ENCODE measurements around the gene TSSK6. TPM values are rescaled to one million over a fixed set of nuclear protein-coding genes. Genes with fewer than 3 reads are reported as not detected.

TSSK6 gene
- total and polyA plus RNA-seq, 2 experiments from 2014 or later, result 0.70 to 2.3 TPM

GRCh38 chr19:19531951-19532805, 16.8 kb upstream of the TSSK6 start:
- WGBS, 2 experiments (ENCODE audit: low coverage in 1 of 2, low lambda C conversion rate in 2 of 2, missing lambda C conversion rate in 2 of 2), result 23 to 26% methylated on average over 25 to 45 of the region's 48 CpGs
- H3K9me2 ChIP-seq (ENCODE audit: insufficient read depth), result no peaks in the 10 kb centered on the region
- no peak overlapping the region for H3K4me3 ChIP-seq
- H2AFZ ChIP-seq, result no peak overlapping the region
- H3K36me3 ChIP-seq (ENCODE audit: low read depth), result no peaks in the 10 kb centered on the region
- no peaks in the 10 kb centered on the region for H3K9me3 ChIP-seq (ENCODE audit: low read depth)
- peaks cover 12% of the 10 kb centered on the region for H3F3A ChIP-seq (ENCODE audit: insufficient read depth)
- H3K9ac ChIP-seq, result no peak overlapping the region
- no peak overlapping the region for H3K4me2 ChIP-seq (ENCODE audit: unreplicated experiment)
- H3K27me3 ChIP-seq (replicated peaks; ENCODE audit: insufficient read depth), result no peaks in the 10 kb centered on the region
- TF ChIP-seq EZH2phosphoT487 (IDR thresholded peaks at IDR 0.05; ENCODE audit: insufficient read depth, low read depth), result no peak
- no peaks in the 10 kb centered on the region for H3K79me2 ChIP-seq (ENCODE audit: insufficient read depth)
- peaks cover 3% of the 10 kb centered on the region; the same call in 1 of the 2 replicates for H3K4me1 ChIP-seq (ENCODE audit: insufficient read depth)
- H4K20me1 ChIP-seq (ENCODE audit: insufficient read depth), result no peaks in the 10 kb centered on the region
- in situ Hi-C loops (cut with MboI), result loop anchor here (25.0 kb wide), 2 partner anchors 405 to 705 kb away; no protein-coding TSS in a partner anchor
- DNase-seq, result peak; percentile 86
- H3K27ac ChIP-seq, result no peak overlapping the region

DNA sequence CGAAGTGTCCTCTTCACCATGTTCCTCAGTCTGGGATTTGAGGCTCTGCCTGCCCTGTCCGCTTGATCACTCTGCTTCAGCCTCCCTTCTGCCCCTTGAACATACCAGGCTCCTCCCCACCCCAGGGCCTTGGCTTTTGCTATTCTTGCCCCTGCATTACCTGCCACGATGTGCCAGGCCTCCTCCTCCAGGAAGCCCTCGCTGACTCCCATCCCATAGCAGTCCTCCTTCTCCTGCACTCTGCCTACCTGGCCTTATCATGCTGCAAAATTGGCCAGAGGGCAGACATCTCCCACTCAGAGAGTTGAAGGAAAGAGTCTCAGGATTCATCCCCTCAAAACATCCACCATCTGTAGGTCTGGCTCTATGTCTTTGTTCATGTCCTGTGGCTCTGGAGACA, 15.5 kb upstream of the TSSK6 start:
- Histone ChIP-seq H3K36me3 (ENCODE audit: low read depth) (no peaks in the 10 kb centered on the region), H3K9me2 (ENCODE audit: insufficient read depth) (no peaks in the 10 kb centered on the region), H4K20me1 (ENCODE audit: insufficient read depth) (no peaks in the 10 kb centered on the region), H3K27ac (no peak overlapping the region), H2AFZ (no peak overlapping the region), H3K27me3 (replicated peaks; ENCODE audit: insufficient read depth) (no peaks in the 10 kb centered on the region), H3K9me3 (ENCODE audit: low read depth) (no peaks in the 10 kb centered on the region), H3K9ac (no peak overlapping the region), H3K4me3 (no peak overlapping the region), H3K4me2 (ENCODE audit: unreplicated experiment) (no peak overlapping the region), H3F3A (ENCODE audit: insufficient read depth) (peaks cover 12% of the 10 kb centered on the region), H3K79me2 (ENCODE audit: insufficient read depth) (no peaks in the 10 kb centered on the region), H3K4me1 (ENCODE audit: insufficient read depth) (peaks cover 3% of the 10 kb centered on the region; the same call in 1 of the 2 replicates)
- no peak for DNase-seq
- no peak for TF ChIP-seq EZH2 (IDR thresholded peaks at IDR 0.05; ENCODE audit: insufficient read depth, poor library complexity, severe bottlenecking)
- no peak for TF ChIP-seq EZH2phosphoT487 (IDR thresholded peaks at IDR 0.05; ENCODE audit: insufficient read depth, low read depth)
- 74 to 75% methylated on average over 4 of the region's 4 CpGs for WGBS, 2 experiments (ENCODE audit: low coverage in 1 of 2, low lambda C conversion rate in 2 of 2, missing lambda C conversion rate in 2 of 2)
- in situ Hi-C loops (cut with MboI), result loop anchor here (25.0 kb wide), 2 partner anchors 406 to 706 kb away; no protein-coding TSS in a partner anchor

- no peak overlapping the region for H3K27ac ChIP-seq
- no peak overlapping the region for H3K9ac ChIP-seq
- no peaks in the 10 kb centered on the region for H3K79me2 ChIP-seq (ENCODE audit: insufficient read depth)
- no peaks in the 10 kb centered on the region for H3K9me3 ChIP-seq (ENCODE audit: low read depth)
- no peak overlapping the region for H3K4me3 ChIP-seq
- peaks cover 12% of the 10 kb centered on the region for H3F3A ChIP-seq (ENCODE audit: insufficient read depth)
- 54 to 63% methylated on average over 9 of the region's 9 CpGs for WGBS, 2 experiments (ENCODE audit: low coverage in 1 of 2, low lambda C conversion rate in 2 of 2, missing lambda C conversion rate in 2 of 2)
- no peaks in the 10 kb centered on the region for H3K27me3 ChIP-seq (replicated peaks; ENCODE audit: insufficient read depth)
- peaks cover 3% of the 10 kb centered on the region; the same call in 1 of the 2 replicates for H3K4me1 ChIP-seq (ENCODE audit: insufficient read depth)
- in situ Hi-C loops (cut with MboI), result loop anchor here (25.0 kb wide), 2 partner anchors 407 to 707 kb away; no protein-coding TSS in a partner anchor
- peak; percentile 49 for DNase-seq
- TF ChIP-seq EZH2 (IDR thresholded peaks at IDR 0.05; ENCODE audit: insufficient read depth, poor library complexity, severe bottlenecking) (no peak), EZH2phosphoT487 (IDR thresholded peaks at IDR 0.05; ENCODE audit: insufficient read depth, low read depth) (no peak)
- no peaks in the 10 kb centered on the region for H3K36me3 ChIP-seq (ENCODE audit: low read depth)
- no peak overlapping the region for H2AFZ ChIP-seq
- H3K4me2 ChIP-seq (ENCODE audit: unreplicated experiment), result no peak overlapping the region
- no peaks in the 10 kb centered on the region for H4K20me1 ChIP-seq (ENCODE audit: insufficient read depth)
- H3K9me2 ChIP-seq (ENCODE audit: insufficient read depth), result no peaks in the 10 kb centered on the region
Observed at GRCh38 chr19:19530423-19530804, 15.1 kb upstream of the TSSK6 start.

DNA sequence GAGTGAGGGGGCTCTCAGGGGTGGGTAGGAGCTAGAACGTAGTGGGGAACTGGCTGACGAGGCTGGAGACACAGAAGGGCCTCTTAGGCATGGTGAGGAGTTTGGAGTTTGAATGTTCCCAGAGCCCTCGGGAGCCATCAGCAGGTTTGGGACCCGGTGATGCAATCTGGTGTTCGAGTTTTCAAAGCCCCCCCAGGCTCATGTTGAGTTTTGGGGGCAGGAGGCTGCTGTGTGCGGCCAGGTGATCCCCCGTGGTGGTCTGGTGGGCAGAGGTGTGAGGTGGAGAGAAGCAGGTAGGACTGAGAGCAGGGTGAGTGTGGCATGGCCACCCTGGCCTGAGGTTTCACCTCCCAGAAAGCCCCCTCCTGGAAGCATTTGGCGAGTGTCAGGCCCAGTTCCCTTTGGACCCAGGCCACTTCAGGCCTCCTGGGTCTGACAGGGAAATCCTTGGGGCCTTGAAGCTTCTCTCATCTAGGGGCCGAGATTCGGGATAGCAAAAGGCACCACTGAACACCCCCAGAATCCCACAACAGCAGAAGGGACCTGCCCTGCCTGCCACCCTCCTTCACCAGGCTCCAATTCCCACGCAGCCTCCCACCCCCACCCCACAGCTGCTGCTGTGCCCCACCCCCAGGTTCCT, 14.6 kb upstream of the TSSK6 start:
- Histone ChIP-seq H3K4me3 (no peak overlapping the region), H3K9ac (no peak overlapping the region), H3K27ac (no peak overlapping the region), H3K79me2 (ENCODE audit: insufficient read depth) (peaks cover under 1% of the 10 kb centered on the region), H3K9me3 (ENCODE audit: low read depth) (no peaks in the 10 kb centered on the region), H3K4me2 (ENCODE audit: unreplicated experiment) (no peak overlapping the region), H3F3A (ENCODE audit: insufficient read depth) (peaks cover 12% of the 10 kb centered on the region), H3K4me1 (ENCODE audit: insufficient read depth) (peaks cover 3% of the 10 kb centered on the region; the same call in 1 of the 2 replicates), H3K27me3 (replicated peaks; ENCODE audit: insufficient read depth) (no peaks in the 10 kb centered on the region), H3K36me3 (ENCODE audit: low read depth) (no peaks in the 10 kb centered on the region), H2AFZ (no peak overlapping the region), H3K9me2 (ENCODE audit: insufficient read depth) (no peaks in the 10 kb centered on the region), H4K20me1 (ENCODE audit: insufficient read depth) (no peaks in the 10 kb centered on the region)
- TF ChIP-seq EZH2phosphoT487 (IDR thresholded peaks at IDR 0.05; ENCODE audit: insufficient read depth, low read depth) (no peak), EZH2 (IDR thresholded peaks at IDR 0.05; ENCODE audit: insufficient read depth, poor library complexity, severe bottlenecking) (no peak)
- DNase-seq, result no peak
- WGBS, 2 experiments (ENCODE audit: low coverage in 1 of 2, low lambda C conversion rate in 2 of 2, missing lambda C conversion rate in 2 of 2), result 68 to 77% methylated on average over 9 to 11 of the region's 11 CpGs
- in situ Hi-C loops (cut with MboI), result loop anchor here (25.0 kb wide), 2 partner anchors 407 to 707 kb away; no protein-coding TSS in a partner anchor

Measured in GM23248 (cell line).